PC-3 (cell line): ENCODE measurements around the gene CD1B.

Experiments
- EZH2 ChIP-seq: fragments of 300-600 bp; sonication (generic); IDR thresholded peaks from one replicate; pipeline ENCODE4 v1.6.1; 2017; ENCODE audit warnings: antibody characterized with exemption, mild to moderate bottlenecking, low read length; ENCODE audit not compliant: unreplicated experiment
- EZH2phosphoT487 ChIP-seq: fragments of 300-600 bp; sonication (generic); IDR thresholded peaks from 2 replicates; pipeline ENCODE4 v1.6.1; 2018; ENCODE audit warnings: mild to moderate bottlenecking, antibody characterized with exemption, low read length, borderline replicate concordance
- TF ChIP-seq, protein P1 (sequence below): fragments of 300-600 bp; sonication (generic); conservative IDR thresholded peaks from 2 replicates; pipeline ENCODE4 v1.5.1; 2017; ENCODE audit warnings: antibody characterized with exemption, low read depth, mild to moderate bottlenecking, low read length

- TF ChIP-seq, protein P1, sequence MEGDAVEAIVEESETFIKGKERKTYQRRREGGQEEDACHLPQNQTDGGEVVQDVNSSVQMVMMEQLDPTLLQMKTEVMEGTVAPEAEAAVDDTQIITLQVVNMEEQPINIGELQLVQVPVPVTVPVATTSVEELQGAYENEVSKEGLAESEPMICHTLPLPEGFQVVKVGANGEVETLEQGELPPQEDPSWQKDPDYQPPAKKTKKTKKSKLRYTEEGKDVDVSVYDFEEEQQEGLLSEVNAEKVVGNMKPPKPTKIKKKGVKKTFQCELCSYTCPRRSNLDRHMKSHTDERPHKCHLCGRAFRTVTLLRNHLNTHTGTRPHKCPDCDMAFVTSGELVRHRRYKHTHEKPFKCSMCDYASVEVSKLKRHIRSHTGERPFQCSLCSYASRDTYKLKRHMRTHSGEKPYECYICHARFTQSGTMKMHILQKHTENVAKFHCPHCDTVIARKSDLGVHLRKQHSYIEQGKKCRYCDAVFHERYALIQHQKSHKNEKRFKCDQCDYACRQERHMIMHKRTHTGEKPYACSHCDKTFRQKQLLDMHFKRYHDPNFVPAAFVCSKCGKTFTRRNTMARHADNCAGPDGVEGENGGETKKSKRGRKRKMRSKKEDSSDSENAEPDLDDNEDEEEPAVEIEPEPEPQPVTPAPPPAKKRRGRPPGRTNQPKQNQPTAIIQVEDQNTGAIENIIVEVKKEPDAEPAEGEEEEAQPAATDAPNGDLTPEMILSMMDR: no peak
- TF ChIP-seq EZH2 (no peak), EZH2phosphoT487 (no peak)
Measured at GRCh38 chr1:158334526-158335212, 3.3 kb upstream of the CD1B start.
